Stimulated activated CD8-positive, alpha-beta memory T cell treated with anti-CD3 and anti-CD28 coated beads, Interleukin-4, amount 100 ng/mL, for 48 hours (primary cell): ENCODE results near the gene LAMC1.
"Not testable (repeated sequence)": the region's sequence is repeated elsewhere in the genome, so short reads cannot be mapped to it uniquely, and the experiment has no call there.

Source experiments
- DNase-seq: peaks from one replicate; pipeline ENCODE4 v3.0.0-alpha.2; 2020

The LAMC1 gene

DNA sequence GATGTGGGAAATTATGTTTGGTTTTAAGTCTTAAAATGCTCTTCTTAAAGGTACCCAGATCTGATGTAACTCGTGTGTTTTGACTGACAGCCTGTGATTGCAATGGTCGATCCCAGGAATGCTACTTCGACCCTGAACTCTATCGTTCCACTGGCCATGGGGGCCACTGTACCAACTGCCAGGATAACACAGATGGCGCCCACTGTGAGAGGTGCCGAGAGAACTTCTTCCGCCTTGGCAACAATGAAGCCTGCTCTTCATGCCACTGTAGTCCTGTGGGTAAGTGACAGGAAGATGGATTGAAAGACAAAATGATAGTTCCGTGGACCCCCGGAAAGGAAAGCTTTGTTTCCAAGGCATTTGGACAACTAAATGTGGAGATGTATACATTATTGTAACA lies 91.2 kb downstream of the LAMC1 start:
- DNase-seq = no peak

- no peak for DNase-seq
These were observed 93.2 kb downstream of the LAMC1 start for GRCh38 chr1:183116416-183116815.

GRCh38 chr1:183121609-183122008 lies 98.4 kb downstream of the LAMC1 start:
- no peak for DNase-seq

DNA sequence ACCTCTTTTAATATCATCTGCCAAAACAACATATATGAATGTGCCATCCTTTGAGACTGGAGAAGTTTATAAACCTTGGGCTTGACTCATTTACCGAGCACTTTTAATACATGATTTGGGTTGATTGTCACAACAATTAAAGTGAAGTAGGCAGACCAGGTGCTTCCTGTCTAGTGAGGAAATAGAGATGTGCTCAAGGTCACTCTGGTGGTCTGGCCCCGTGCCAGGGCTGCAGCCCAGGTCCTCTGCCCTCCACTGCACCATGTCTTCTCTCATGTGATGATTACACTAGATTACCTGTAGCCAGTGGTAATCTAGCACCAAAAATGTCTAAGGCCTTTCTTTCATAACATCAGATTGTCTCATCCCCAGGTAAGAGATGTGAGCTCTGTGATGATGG lies 101.0 kb downstream of the LAMC1 start:
- DNase-seq = no peak

- no peak for DNase-seq
These were observed 102.2 kb downstream of the LAMC1 start for GRCh38 chr1:183125279-183125999.

DNA sequence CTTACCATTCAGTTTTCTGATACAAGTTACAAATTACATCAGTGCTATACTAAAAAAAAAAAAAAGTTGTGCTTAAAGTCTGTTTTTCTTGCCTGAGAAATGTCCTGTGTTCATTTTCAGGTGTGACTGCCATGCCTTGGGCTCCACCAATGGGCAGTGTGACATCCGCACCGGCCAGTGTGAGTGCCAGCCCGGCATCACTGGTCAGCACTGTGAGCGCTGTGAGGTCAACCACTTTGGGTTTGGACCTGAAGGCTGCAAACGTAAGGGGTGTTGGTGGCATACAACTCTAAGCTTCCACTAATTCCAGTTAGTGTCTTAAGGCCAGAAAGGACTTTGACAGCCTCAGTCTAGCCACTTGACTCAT lies 102.8 kb downstream of the LAMC1 start:
- no peak for DNase-seq

- no peak for DNase-seq
These were observed 103.3 kb downstream of the LAMC1 start for GRCh38 chr1:183126528-183126927.

DNA sequence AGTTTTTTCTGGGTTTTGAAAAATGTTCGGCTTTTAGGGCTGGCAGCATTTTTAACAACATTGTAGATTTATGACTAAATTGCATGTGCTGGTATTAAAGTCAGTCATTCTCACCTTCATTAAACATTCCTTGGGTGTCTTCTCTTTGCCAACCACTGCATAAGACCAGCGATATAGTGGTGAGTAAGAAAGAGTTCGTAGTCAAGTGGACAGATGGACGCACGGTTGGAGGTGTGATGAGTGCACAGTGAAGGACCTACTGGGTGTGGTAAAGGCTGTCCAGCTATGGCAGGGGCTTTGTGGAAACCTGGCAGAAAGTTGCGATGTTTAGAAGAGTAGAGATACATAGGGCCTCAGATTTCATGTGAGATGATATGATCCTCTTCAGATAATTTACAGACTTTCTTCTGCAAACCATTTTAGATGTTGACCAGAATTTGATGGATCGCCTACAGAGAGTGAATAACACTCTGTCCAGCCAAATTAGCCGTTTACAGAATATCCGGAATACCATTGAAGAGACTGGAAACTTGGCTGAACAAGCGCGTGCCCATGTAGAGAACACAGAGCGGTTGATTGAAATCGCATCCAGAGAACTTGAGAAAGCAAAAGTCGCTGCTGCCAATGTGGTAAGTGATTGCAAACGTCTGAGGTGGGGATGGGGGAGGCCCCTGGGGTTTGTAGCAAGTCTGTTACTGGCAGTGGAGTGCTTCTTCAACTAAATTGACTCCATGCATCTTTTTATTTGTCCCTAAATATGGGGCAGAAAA lies 106.9 kb downstream of the LAMC1 start:
- no peak for DNase-seq

- no peak for DNase-seq
These were observed 107.9 kb downstream of the LAMC1 start for GRCh38 chr1:183131166-183131565.

GRCh38 chr1:183135336-183135735 lies 112.1 kb downstream of the LAMC1 start:
- DNase-seq = no peak

DNA sequence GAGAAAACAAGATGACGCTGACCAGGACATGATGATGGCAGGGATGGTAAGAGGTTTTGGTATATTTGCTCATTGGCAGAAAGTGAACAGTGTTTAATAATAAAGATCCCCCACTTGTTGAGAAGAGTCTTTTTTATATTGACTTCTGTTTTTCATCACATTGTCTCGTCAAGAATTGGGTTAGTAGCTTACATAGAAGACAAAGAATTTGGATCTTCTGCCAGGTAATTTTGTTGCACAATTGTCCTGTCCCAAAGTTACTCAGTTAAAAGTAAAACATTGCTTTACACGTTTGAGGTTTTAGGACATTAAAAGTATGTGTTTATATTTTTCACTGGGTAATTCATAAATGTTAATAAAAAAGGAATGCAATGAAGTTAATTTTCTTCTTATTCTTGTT lies 114.6 kb downstream of the LAMC1 start:
- DNase-seq = no peak

DNA sequence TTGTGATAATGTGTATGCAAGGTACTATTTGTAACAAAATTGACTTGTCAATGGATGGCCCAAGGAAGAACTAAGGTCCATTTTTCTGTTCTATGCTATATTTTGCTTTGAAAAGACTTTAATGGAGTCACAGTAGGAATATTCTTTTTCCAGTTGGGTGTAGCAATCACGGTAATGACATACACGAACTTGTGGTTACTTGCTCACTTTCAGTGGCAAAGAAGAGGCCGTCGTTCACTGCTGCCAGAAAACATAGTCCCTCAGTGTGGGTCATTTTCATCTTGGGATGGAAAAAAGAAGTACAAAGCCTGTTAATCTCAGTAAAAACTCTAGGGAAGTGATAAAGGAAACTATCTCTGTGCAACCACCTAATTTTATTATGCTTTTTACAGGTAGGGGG lies 115.1 kb downstream of the LAMC1 start:
- DNase-seq = no peak

- no peak for DNase-seq
These were observed 116.2 kb downstream of the LAMC1 start for GRCh38 chr1:183139281-183139942.

- no peak for DNase-seq
These were observed 117.4 kb downstream of the LAMC1 start for GRCh38 chr1:183140633-183141032.

DNA sequence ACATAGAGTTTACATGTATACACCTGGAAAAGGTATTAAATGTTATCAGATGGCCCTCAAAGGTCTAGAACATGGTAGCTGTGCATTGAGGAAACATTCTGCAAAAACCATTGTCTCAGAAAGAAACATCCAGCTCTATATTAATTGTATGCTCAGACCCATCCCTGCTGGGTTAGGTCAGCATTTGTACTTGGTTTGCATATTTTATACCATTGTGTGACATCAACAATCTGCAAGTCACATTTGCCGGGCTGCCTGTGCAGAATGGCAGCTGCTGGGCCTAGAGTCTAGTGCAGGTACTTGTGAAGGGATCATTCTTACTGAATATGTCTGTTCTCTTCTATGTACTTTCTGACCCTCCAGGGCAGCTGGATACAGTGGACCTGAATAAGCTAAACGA lies 119.0 kb downstream of the LAMC1 start:
- DNase-seq = no peak

DNA sequence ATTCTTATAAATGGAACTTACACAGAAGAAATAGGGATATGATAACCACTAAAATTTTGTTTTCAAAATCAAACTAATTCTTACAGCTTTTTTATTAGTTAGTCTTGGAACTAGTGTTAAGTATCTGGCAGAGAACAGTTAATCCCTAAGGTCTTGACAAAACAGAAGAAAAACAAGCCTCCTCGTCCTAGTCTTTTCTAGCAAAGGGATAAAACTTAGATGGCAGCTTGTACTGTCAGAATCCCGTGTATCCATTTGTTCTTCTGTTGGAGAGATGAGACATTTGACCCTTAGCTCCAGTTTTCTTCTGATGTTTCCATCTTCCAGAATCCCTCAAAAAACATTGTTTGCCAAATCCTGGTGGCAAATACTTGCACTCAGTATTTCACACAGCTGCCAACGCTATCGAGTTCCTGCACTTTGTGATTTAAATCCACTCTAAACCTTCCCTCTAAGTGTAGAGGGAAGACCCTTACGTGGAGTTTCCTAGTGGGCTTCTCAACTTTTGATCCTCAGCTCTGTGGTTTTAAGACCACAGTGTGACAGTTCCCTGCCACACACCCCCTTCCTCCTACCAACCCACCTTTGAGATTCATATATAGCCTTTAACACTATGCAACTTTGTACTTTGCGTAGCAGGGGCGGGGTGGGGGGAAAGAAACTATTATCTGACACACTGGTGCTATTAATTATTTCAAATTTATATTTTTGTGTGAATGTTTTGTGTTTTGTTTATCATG lies 120.5 kb downstream of the LAMC1 start:
- DNase-seq = no peak

DNA sequence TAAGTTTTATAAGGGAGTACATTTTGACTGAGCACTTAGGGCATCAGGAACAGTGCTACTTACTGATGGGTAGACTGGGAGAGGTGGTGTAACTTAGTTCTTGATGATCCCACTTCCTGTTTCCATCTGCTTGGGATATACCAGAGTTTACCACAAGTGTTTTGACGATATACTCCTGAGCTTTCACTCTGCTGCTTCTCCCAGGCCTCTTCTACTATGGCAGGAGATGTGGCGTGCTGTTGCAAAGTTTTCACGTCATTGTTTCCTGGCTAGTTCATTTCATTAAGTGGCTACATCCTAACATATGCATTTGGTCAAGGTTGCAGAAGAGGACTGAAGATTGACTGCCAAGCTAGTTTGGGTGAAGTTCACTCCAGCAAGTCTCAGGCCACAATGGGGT lies 121.5 kb downstream of the LAMC1 start:
- DNase-seq = no peak

GRCh38 chr1:183147735-183148134 lies 124.5 kb downstream of the LAMC1 start:
- no peak for DNase-seq

DNA sequence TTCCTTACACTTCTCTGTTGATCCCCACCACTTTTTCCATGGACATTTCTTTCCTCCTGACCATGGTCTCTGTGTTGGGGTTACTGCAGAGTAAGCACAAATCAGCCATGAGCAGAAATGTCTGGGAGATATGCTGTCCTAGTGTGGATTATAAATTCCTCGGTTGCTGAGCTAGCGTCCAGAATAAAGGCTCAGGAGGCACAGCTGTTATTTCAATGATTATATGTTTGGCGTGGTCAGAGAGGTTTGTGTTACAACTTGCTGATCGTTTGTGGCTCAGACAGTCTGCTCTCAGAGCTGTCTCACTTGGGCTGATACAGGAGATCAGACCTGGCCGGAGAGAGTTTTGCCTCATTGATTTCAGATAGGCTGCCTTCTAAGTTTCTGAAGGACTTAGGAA lies 125.4 kb downstream of the LAMC1 start:
- DNase-seq = no peak

DNA sequence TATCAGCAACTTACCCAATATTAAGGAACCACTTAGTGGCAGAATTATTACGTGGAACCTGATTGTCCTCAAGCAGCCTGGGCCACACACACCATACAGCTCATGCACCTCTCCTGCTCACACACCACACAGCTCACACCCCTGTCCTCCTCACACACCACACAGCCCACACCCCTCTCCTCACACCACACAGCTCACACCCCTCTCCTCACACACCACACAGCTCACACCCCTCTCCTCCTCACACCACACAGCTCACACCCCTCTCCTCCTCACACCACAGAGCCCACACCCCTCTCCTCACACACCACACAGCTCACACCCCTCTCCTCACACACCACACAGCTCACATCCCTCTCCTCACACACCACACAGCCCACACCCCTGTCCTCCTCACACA lies 126.1 kb downstream of the LAMC1 start:
- DNase-seq = no peak

DNA sequence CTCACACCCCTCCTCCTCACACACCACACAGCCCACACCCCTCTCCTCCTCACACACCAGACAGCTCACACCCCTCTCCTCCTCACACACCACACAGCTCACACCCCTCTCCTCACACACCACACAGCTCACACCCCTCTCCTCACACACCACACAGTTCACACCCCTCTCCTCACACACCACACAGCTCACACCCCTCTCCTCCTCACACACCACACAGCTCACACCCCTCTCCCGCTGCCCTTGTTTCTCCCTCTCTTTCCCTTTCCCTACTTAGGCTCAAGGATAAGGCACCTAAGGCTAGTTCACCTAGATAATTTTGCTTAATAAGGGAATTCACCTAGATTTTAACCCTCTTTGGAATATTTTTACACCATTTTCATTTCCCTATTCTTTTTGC lies 126.8 kb downstream of the LAMC1 start:
- DNase-seq = not testable (repeated sequence)

DNA sequence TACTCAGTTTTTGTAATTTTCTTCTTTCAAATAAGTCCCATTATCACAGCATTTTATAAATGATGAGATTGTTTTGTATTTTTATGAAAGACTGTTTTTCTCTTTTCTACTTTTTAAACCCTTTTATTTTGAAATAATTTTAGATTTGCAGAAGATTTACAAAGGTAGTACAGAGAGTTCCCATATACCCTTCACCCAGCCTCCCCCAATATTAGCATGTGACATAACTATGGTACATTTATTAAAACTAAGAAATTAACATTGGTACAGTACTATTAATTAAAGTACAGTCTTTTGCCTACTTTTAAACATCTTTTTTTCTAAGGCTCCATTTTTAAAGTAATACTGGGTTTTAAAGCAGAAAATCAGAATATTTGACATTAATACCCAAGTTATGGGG lies 127.2 kb downstream of the LAMC1 start:
- DNase-seq = no peak

- DNase-seq = no peak
These were observed 129.0 kb downstream of the LAMC1 start for GRCh38 chr1:183152180-183152579.
